IMR-90 (cell line): ENCODE results near the gene CSNK2A1.

Source experiments
- MXI1 ChIP-seq: IDR thresholded peaks from 2 replicates; pipeline ENCODE4 v1.6.1; 2012; ENCODE audit warnings: low read depth, mild to moderate bottlenecking, low read length, moderate library complexity, borderline replicate concordance
- POLR2A ChIP-seq: IDR thresholded peaks from 2 replicates; pipeline ENCODE4 v1.6.1; 2012; ENCODE audit warnings: mild to moderate bottlenecking, low read depth, low read length
- RAD21 ChIP-seq: IDR thresholded peaks from 2 replicates; pipeline ENCODE4 v1.6.1; 2012; ENCODE audit warnings: low read length, improper control_type of control experiment
- RFX5 ChIP-seq: IDR thresholded peaks from 2 replicates; pipeline ENCODE4 v1.8.0; 2012; ENCODE audit warnings: low read depth, mild to moderate bottlenecking, low read length, moderate library complexity
- SMC3 ChIP-seq: fragments of 150-350 bp; IDR thresholded peaks from 2 replicates; pipeline ENCODE4 v1.6.1; 2016; ENCODE audit warnings: low read depth, mild to moderate bottlenecking, antibody characterized with exemption, low read length, moderate library complexity
- TF ChIP-seq, protein P1 (sequence below): conservative IDR thresholded peaks from 2 replicates; pipeline ENCODE4 v1.5.1; 2012; ENCODE audit warnings: mild to moderate bottlenecking, low read depth, low read length, improper control_type of control experiment

DNA sequence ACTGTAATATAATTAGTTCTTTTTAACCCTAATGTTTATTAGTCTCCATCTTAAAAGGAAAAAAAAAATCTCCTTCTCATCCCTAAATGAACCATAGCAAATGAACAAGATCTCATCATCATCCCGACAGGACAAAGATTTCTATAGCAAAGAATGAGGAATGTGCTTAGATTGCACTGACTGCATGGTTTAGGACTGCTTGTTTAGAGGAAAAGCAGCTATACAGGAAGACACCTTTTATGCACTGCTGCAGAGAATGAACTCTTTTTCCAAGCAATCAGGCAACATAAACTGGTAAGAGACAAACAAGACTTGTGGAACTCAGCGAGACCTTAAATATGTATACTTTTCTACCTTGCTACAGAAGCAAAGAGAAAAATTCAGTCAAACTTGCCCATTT is 26.8 kb downstream of the CSNK2A1 start:
- TF ChIP-seq SMC3 (no peak), RAD21 (no peak), POLR2A (no peak), RFX5 (no peak), MXI1 (no peak)
- TF ChIP-seq, protein P1, sequence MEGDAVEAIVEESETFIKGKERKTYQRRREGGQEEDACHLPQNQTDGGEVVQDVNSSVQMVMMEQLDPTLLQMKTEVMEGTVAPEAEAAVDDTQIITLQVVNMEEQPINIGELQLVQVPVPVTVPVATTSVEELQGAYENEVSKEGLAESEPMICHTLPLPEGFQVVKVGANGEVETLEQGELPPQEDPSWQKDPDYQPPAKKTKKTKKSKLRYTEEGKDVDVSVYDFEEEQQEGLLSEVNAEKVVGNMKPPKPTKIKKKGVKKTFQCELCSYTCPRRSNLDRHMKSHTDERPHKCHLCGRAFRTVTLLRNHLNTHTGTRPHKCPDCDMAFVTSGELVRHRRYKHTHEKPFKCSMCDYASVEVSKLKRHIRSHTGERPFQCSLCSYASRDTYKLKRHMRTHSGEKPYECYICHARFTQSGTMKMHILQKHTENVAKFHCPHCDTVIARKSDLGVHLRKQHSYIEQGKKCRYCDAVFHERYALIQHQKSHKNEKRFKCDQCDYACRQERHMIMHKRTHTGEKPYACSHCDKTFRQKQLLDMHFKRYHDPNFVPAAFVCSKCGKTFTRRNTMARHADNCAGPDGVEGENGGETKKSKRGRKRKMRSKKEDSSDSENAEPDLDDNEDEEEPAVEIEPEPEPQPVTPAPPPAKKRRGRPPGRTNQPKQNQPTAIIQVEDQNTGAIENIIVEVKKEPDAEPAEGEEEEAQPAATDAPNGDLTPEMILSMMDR = no peak
